HG03571 (cell line): ENCODE results near the gene PEX5L.
A peak's percentile ranks its signal among the peaks of the same experiment; 100 is the strongest.

ENCODE experiments used
- ATAC-seq: cut with Tn5 transposase; IDR thresholded peaks from one replicate; pipeline ENCODE4 v1.9.1; 2021; ENCODE audit not compliant: unreplicated experiment

Gene PEX5L

GRCh38 chr3:179907784-179908482 is 128.8 kb downstream of the PEX5L start:
- ATAC-seq, result no peak

DNA sequence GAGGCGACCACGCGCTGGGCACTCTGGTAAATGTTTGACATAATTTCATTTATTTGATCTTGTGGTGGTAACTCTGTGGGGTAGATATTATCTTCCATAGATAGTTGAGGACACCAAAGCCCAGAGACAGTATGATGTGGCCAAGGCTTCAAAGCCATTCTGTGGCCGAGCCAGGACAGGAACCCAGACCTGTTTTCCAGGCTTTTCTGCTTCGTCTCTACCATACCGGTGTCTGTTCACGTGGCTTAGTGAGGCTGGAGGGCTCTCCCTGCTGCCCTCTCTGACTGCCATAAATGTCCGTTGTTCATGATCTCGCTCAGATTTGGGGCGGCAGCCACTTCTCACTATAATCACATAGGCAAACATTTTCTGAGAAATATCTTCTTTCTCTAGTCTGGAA is 134.7 kb downstream of the PEX5L start:
- no peak for ATAC-seq

- ATAC-seq, result no peak
These were observed 138.7 kb downstream of the PEX5L start for GRCh38 chr3:179898024-179898423.

GRCh38 chr3:179897231-179897630 is 139.5 kb downstream of the PEX5L start:
- no peak for ATAC-seq

- no peak for ATAC-seq
These were observed 140.2 kb downstream of the PEX5L start for GRCh38 chr3:179896507-179896906.

DNA sequence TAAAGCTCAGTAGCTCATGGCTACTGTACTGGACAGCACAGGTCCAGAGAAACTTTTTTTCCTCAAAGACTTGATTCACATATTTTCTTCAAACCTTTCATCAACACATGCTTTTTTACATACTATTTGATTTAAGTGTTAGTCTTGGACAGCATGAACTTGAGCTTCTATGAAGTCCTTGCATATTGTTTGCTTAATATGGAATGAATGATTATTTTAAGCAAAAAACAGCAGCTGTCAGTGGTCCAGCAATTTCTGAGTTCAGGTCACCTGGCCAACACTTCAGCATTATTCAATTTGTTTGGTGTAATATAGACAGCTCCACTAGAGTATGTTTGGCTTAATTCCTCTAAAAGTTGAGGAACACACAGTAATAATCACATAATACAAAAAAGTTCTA is 141.4 kb downstream of the PEX5L start:
- ATAC-seq, result no peak

DNA sequence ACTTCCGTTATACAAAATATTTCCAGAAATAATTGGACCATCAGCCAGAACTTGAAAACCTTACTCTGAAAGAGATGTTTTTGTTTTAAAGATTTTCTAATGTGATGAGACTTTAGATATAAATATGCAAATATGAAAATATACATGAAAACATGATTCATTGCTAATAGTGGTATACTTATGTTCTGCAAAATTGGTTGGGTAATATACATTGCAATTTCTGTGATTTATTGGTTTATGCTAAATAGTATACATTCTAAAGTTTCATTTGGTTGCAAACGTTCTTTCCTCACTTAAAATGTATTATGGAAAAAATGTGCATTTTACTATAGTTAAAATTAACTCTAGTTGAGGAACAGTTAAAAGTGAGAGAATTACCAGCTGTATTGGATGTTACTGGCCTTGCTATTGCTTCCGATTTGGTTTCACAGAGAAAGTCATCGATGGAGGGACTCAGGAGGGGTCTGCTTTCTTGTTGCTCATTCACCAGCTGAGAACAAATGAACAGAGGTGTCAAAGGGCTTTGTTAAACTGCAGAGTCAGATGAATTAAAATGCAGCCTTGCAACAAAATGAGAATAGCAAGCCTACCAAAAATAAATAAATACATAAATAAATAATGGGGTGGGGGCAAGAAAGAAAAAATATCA is 149.3 kb downstream of the PEX5L start:
- no peak for ATAC-seq

DNA sequence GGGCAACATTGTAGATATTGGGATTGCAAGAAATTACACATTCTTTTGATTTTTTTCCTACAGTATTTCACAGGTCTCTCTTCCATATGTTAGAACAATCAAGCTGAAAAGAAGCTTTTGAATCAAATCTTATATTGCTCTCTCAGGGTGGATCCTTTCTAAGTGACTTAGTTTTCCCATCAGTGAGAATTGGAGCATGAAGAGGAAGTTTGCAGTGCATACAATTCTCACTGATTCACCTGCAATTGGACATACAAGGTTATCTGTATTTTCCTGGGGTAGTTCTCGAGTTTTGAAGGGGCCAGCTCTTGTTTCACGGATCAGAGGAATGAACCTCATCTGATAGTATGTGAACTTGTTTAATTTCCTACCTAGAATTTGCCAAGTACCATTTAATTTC is 150.8 kb downstream of the PEX5L start:
- no peak for ATAC-seq

GRCh38 chr3:179884136-179884535 is 152.6 kb downstream of the PEX5L start:
- ATAC-seq, result no peak

- peak; percentile 71 for ATAC-seq
These were observed 154.4 kb downstream of the PEX5L start for GRCh38 chr3:179882292-179882691.

- no peak for ATAC-seq
These were observed 154.9 kb downstream of the PEX5L start for GRCh38 chr3:179881791-179882190.

DNA sequence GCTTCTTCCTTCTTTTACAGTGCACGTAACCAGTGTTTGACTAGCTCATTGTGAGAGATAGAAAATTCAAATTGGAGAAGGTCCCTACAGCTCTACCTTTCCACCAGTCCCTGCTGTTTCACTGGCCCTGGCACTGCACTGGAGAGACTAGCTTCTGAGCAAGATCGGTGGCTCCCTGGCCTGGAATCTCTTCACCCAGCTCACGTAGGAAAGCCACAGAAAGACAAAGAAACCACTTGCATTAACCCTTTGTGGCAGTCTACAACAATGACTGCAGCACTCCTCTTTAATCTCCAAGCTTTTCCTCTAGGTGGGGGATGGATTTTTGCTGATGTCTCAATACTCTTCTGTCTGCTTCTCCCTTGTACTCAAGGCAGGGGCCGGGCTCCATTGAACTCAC is 155.9 kb downstream of the PEX5L start:
- ATAC-seq, result no peak

GRCh38 chr3:179876440-179876839 is 160.3 kb downstream of the PEX5L start:
- no peak for ATAC-seq

GRCh38 chr3:179872842-179873241 is 163.9 kb downstream of the PEX5L start:
- ATAC-seq, result no peak

DNA sequence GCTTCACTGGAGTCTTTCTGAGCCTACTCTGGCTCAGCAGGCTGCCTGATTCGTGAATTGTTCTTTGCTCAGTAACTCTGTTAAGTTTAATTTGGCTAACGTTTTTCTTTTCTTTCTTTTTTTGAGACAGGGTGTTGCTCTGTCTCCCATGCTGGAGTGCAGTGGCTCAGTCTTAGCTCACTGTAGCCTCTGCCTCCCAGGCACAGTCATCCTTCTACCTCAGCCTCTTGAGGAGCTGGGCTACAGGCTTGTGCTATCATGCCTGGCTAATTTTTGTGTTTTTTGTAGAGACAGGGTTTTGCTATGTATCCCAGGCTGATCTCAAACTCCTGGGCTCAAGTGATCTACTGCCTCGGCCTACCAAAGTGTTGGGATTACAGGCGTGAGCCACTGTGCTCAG is 165.0 kb downstream of the PEX5L start:
- ATAC-seq, result no peak

DNA sequence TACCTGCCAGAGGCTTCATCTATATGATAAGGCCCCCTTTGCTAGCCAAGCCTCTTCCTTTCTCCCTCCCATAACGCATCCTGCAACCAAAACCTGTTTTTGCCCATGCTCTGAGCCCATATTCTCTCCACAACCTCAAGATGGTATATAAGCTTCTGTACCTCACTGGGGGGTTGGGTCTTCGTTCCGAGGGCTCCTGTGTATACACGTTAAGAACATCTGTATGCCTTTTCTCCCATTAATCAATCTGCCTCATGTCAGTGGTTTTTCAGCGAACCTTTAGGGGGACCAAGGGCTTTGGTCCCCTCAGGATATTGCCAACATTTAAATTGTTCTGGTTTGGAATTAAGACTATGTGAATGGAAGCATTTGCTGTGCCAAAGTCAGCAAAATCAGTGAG is 168.0 kb downstream of the PEX5L start:
- no peak for ATAC-seq

DNA sequence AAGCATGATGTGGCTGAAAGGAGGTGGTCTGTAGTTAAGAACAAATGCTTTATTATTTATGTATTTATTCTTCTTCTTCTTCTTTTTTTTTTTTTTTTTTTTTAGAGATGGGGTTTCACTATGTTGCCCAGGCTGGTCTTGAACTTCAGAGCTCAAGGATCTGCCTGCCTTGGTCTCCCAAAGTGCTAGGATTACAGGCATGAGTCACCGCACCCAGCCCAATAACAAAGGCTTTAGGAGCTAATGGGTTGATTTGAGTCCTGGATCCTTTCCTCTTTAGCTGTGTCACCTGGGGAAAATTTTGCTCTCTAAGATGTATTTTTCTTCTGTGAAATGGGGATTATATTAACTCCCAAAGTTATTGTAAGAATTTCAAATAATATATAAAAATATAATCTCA is 168.8 kb downstream of the PEX5L start:
- ATAC-seq, result no peak

- no peak for ATAC-seq
These were observed 170.8 kb downstream of the PEX5L start for GRCh38 chr3:179865861-179866505.

DNA sequence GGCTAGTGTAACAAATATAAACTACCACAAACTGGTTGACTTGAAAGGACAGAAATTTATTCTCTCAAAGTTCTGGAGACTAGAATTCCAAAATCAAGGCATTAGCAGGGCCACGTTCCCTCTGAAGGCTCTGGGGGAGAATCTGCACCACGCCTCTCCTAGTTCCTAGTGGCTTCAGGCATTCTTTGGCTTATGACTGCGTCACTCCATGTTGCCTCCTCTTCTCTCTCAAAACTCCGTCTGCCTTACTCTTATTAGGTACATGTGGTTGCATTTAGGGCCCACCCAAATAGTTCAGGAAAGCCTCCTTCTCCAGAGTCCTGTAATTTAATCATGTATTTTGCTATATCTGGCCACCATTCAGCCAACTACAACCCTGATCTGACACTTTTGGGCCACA is 174.8 kb downstream of the PEX5L start:
- ATAC-seq, result no peak

GRCh38 chr3:179861292-179861691 is 175.4 kb downstream of the PEX5L start:
- ATAC-seq, result no peak

DNA sequence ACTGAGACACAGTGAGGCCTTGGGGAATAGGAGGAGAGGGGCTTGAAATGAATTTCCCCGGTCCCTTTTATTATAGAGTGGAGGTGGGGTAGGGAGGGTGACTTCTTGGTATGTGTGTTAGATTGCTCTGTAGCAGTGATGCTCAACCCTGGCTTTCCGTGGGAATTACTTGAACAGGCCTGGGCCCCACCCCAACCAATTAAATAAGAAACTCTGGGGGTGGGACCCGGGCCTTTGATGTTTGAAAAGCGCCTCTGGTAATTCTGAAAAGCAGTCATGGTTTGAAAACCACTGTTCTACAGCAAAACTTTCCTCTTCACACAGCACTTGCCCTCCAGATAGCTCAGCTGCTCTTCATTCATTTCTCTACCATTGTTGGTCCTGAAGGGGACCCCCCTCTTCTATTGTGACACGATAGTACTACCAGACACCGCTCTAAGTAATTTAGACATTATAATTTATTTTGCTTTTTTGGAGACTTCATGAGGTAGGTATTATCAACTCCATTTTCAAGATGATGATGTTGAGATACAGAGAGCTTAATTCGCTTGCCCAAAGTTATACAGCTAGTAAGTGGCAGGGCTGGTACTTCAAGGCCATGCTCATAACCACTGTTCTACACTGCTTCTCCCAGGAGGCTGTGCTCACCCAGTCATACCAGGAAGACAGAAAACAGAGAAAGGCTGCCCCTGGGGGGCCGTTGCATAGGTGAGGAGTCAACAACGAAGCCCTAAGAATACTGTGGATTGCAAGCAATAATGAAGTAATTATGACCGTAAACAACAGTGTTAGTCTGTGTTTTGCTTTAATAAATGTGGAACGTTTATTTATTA is 176.2 kb downstream of the PEX5L start:
- no peak for ATAC-seq

- no peak for ATAC-seq
These were observed 183.6 kb downstream of the PEX5L start for GRCh38 chr3:179853176-179853575.
